Smooth muscle cell of the pulmonary artery (primary cell): Measurements from ENCODE around the gene TMEM31. TPM values are rescaled to one million over a fixed set of nuclear protein-coding genes. Genes with fewer than 3 reads are reported as not detected.

Experiments
- total RNA-seq: library from RNA; depleted of rRNA; stranded (reverse); fragments of >200 nt; gene quantifications from 2 replicates; pipeline ENCODE4 v1.2.3, GENCODE V29; 2014

The TMEM31 gene
- not detected in 2 replicates for total RNA-seq

GRCh38 chrX:103710609-103711008 lies at the start of gene TMEM31:
Gene TMEM31, plus strand, starts transcription at chrX:103710909. Its CDS starts 1,350 bp downstream, at chrX:103712259.

GRCh38 chrX:103686199-103687072 lies 24.3 kb upstream of the TMEM31 start, which contains the start of gene MORF4L2:
Gene MORF4L2, minus strand, starts transcription at chrX:103686699. Its CDS starts 9,672 bp downstream, at chrX:103677027.

Other genes with a start within 250 kb of the TMEM31 start
- 0.33 and 0.53 TPM in 2 replicates for gene RAB40A, start 191.4 kb upstream of the TMEM31 start, total RNA-seq
- 35.0 and 35.9 TPM in 2 replicates for gene TCEAL4, start 125.4 kb upstream of the TMEM31 start, total RNA-seq
- 11.1 and 16.3 TPM in 2 replicates for gene TCEAL3, start 102.9 kb upstream of the TMEM31 start, total RNA-seq
- 16.6 and 20.1 TPM in 2 replicates for gene TCEAL1, start 81.9 kb upstream of the TMEM31 start, total RNA-seq
- gene MORF4L2, start 24.2 kb upstream of the TMEM31 start, total RNA-seq: 309 and 484 TPM in 2 replicates
- 0.46 TPM in 1 of 2 replicates, not detected in the other for gene PLP1, start 65.9 kb downstream of the TMEM31 start, total RNA-seq
- 0.91 and 1.3 TPM in 2 replicates for gene RAB9B, start 121.3 kb downstream of the TMEM31 start, total RNA-seq